Measurements from ENCODE around the gene PKDCC. TPM values are rescaled to one million over a fixed set of nuclear protein-coding genes. Genes with fewer than 3 reads are reported as not detected.

Gene PKDCC
- total and polyA plus RNA-seq, 4 donors = 2.0 to 76.0 (median 19.8) TPM

- TF ChIP-seq, protein P1, sequence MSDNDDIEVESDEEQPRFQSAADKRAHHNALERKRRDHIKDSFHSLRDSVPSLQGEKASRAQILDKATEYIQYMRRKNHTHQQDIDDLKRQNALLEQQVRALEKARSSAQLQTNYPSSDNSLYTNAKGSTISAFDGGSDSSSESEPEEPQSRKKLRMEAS (IDR thresholded peaks at IDR 0.05) = no peak
- TF ChIP-seq HNF4G (IDR thresholded peaks at IDR 0.05) (no peak), RXRA (IDR thresholded peaks at IDR 0.05) (no peak), FOXA1 (IDR thresholded peaks at IDR 0.05) (no peak)
Observed at GRCh38 chr2:42042631-42043355, 5.0 kb upstream of the PKDCC start (continued).

GRCh38 chr2:42043789-42044394 is 3.9 kb upstream of the PKDCC start:
- H3K9ac ChIP-seq (ENCODE audit: low read depth in 1 of 2, low read length in 2 of 2) = no peak overlapping the region
- no peak overlapping the region for H3K4me3 ChIP-seq (ENCODE audit: low read depth in 1 of 3, low read length in 3 of 3)
- H3K9me3 ChIP-seq (ENCODE audit: control insufficient read depth in 4 of 4, low read length in 3 of 4) = no peaks in the 10 kb centered on the region
- TF ChIP-seq, protein P1 (IDR thresholded peaks at IDR 0.05) = no peak
- TF ChIP-seq RXRA (IDR thresholded peaks at IDR 0.05) (no peak), NR2F2 (IDR thresholded peaks at IDR 0.05) (no peak), SP1 (IDR thresholded peaks at IDR 0.05) (no peak), FOXA2 (IDR thresholded peaks at IDR 0.05) (no peak), HNF4G (IDR thresholded peaks at IDR 0.05) (no peak), TAF1 (conservative IDR thresholded peaks at IDR 0.05) (no peak), FOXA1 (IDR thresholded peaks at IDR 0.05) (no peak), HNF4A (conservative IDR thresholded peaks at IDR 0.05) (no peak), EGR1 (IDR thresholded peaks at IDR 0.05; ENCODE audit: low read depth in 2 of 2) (no peak), ATF3 (IDR thresholded peaks at IDR 0.05) (no peak), JUND (IDR thresholded peaks at IDR 0.05) (no peak), GABPA (IDR thresholded peaks at IDR 0.05 in 1 of 2, conservative IDR thresholded peaks at IDR 0.05 in 1 of 2) (no peak), RAD21 (IDR thresholded peaks at IDR 0.05) (no peak), YY1 (IDR thresholded peaks at IDR 0.05) (no peak)
- TF ChIP-seq, protein P2, sequence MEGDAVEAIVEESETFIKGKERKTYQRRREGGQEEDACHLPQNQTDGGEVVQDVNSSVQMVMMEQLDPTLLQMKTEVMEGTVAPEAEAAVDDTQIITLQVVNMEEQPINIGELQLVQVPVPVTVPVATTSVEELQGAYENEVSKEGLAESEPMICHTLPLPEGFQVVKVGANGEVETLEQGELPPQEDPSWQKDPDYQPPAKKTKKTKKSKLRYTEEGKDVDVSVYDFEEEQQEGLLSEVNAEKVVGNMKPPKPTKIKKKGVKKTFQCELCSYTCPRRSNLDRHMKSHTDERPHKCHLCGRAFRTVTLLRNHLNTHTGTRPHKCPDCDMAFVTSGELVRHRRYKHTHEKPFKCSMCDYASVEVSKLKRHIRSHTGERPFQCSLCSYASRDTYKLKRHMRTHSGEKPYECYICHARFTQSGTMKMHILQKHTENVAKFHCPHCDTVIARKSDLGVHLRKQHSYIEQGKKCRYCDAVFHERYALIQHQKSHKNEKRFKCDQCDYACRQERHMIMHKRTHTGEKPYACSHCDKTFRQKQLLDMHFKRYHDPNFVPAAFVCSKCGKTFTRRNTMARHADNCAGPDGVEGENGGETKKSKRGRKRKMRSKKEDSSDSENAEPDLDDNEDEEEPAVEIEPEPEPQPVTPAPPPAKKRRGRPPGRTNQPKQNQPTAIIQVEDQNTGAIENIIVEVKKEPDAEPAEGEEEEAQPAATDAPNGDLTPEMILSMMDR (IDR thresholded peaks at IDR 0.05; ENCODE audit: low read depth, low read length, missing input control) = no peak
- TF ChIP-seq, protein P3, sequence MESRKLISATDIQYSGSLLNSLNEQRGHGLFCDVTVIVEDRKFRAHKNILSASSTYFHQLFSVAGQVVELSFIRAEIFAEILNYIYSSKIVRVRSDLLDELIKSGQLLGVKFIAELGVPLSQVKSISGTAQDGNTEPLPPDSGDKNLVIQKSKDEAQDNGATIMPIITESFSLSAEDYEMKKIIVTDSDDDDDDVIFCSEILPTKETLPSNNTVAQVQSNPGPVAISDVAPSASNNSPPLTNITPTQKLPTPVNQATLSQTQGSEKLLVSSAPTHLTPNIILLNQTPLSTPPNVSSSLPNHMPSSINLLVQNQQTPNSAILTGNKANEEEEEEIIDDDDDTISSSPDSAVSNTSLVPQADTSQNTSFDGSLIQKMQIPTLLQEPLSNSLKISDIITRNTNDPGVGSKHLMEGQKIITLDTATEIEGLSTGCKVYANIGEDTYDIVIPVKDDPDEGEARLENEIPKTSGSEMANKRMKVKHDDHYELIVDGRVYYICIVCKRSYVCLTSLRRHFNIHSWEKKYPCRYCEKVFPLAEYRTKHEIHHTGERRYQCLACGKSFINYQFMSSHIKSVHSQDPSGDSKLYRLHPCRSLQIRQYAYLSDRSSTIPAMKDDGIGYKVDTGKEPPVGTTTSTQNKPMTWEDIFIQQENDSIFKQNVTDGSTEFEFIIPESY (IDR thresholded peaks at IDR 0.05) = no peak
- TF ChIP-seq, protein P4, sequence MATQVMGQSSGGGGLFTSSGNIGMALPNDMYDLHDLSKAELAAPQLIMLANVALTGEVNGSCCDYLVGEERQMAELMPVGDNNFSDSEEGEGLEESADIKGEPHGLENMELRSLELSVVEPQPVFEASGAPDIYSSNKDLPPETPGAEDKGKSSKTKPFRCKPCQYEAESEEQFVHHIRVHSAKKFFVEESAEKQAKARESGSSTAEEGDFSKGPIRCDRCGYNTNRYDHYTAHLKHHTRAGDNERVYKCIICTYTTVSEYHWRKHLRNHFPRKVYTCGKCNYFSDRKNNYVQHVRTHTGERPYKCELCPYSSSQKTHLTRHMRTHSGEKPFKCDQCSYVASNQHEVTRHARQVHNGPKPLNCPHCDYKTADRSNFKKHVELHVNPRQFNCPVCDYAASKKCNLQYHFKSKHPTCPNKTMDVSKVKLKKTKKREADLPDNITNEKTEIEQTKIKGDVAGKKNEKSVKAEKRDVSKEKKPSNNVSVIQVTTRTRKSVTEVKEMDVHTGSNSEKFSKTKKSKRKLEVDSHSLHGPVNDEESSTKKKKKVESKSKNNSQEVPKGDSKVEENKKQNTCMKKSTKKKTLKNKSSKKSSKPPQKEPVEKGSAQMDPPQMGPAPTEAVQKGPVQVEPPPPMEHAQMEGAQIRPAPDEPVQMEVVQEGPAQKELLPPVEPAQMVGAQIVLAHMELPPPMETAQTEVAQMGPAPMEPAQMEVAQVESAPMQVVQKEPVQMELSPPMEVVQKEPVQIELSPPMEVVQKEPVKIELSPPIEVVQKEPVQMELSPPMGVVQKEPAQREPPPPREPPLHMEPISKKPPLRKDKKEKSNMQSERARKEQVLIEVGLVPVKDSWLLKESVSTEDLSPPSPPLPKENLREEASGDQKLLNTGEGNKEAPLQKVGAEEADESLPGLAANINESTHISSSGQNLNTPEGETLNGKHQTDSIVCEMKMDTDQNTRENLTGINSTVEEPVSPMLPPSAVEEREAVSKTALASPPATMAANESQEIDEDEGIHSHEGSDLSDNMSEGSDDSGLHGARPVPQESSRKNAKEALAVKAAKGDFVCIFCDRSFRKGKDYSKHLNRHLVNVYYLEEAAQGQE (IDR thresholded peaks at IDR 0.05) = no peak
- peaks cover 3 to 20% (median 9%) of the 10 kb centered on the region in 4 donors for H3K4me1 ChIP-seq (ENCODE audit: control insufficient read depth in 4 of 4, insufficient read depth in 4 of 4, low read length in 3 of 4)
- DNase-seq (ENCODE audit: low spot score) = no peak
- H3K27me3 ChIP-seq (ENCODE audit: control insufficient read depth in 4 of 4, insufficient read depth in 4 of 4, low read length in 3 of 4) = no peaks in the 10 kb centered on the region
- H3K36me3 ChIP-seq (ENCODE audit: control insufficient read depth in 4 of 4, insufficient read depth in 3 of 4, low read depth in 1 of 4, low read length in 3 of 4) = no peaks in the 10 kb centered on the region
- no peak overlapping the region for H3K27ac ChIP-seq (ENCODE audit: low read depth in 1 of 2, low read length in 2 of 2)
- 93% methylated on average over 3 of the region's 3 CpGs for WGBS

All from liver (tissue), 9 donors.